Right cardiac atrium (tissue), 5 donors: ENCODE measurements around the gene CDC42EP3. TPM values are rescaled to one million over a fixed set of nuclear protein-coding genes. Genes with fewer than 3 reads are reported as not detected.

Experiments used
- ATAC-seq, 2 donors: fragments of 200-7000 bp; cut with Tn5 transposase; one replicate each; pipeline versions ENCODE4 v1.8.0 to v1.9.1; 2020; ENCODE audit warnings: moderate library complexity in 2 of 2, mild to moderate bottlenecking in 1 of 2
- DNase-seq, 3 donors: peaks; one replicate each; pipeline ENCODE4 v3.0.0-alpha.2; 2020
- H3K27ac ChIP-seq: one replicate; pipeline ENCODE4 v1.5.1; 2013; ENCODE audit warnings: mild to moderate bottlenecking, low read length, control low read depth, moderate library complexity
- H3K27me3 ChIP-seq: one replicate; pipeline ENCODE4 v1.6.1; 2013; ENCODE audit not compliant: control insufficient read depth, insufficient read depth
- H3K4me1 ChIP-seq: one replicate; pipeline ENCODE4 v1.6.1; 2013; ENCODE audit warnings: low read length; ENCODE audit not compliant: control insufficient read depth, insufficient read depth
- H3K4me3 ChIP-seq: one replicate; pipeline ENCODE4 v1.5.1; 2013; ENCODE audit warnings: low read length, control low read depth
- H3K9me3 ChIP-seq: one replicate; pipeline ENCODE4 v1.6.1; 2013; ENCODE audit warnings: low read length; ENCODE audit not compliant: control insufficient read depth
- WGBS: extraction: QIAGEN DNeasy Blood & Tissue Kit; methylation state at CpG from one replicate; pipeline ENCODE4 v1.1.7; 2013; 5-methylcytosine and 5-hydroxymethylcytosine counted together
- intact Hi-C, 4 donors: fragments of 100-400 bp; cut with DNase I; formaldehyde crosslinking; loops; one replicate each; pipeline versions ENCODE4 v1.11.0 to v1.14.0; 2022 to 2023
- polyA plus RNA-seq: library from polyadenylated mRNA; stranded (reverse); fragments of 200-250 nt; gene quantifications from one replicate; pipeline ENCODE4 v1.2.3, GENCODE V29; 2013
- total RNA-seq, 4 donors: library from RNA; stranded (reverse); fragmentation: NEBNext Ultra II Directional; extraction: Animal tissue kit (Norgen Biotek cat#: 25700); gene quantifications; one replicate each; pipeline ENCODE4 v1.2.1, GENCODE V29; 2021
- donor health status: healthy with polysubstance abuse.
- donor health status: DM: no; HTN: yes; CAD: no.
- donor health status: DM: no; HTN: no; CAD: no.
- donor health status: DM: no; HTN: yes; CAD: no; lungs with severe emphysema.
- donor health status: DM: yes; HTN: yes; CAD: no.

The CDC42EP3 gene
- total and polyA plus RNA-seq, 5 donors = 37.3 to 98.4 (median 76.7) TPM

- intact Hi-C loops = loop anchor here in 1 of 4 donors (10.0 kb wide), 1 partner anchor 240 kb away; no protein-coding TSS in a partner anchor
- DNase-seq = no peak
- H3K9me3 ChIP-seq = no peaks in the 10 kb centered on the region
- peak overlapping the region; percentile 37 for H3K4me3 ChIP-seq
- peaks cover 41% of the 10 kb centered on the region for H3K4me1 ChIP-seq
- ATAC-seq = peak; percentile 53 to 76
- peak overlapping the region; percentile 95 for H3K27ac ChIP-seq
- no peaks in the 10 kb centered on the region for H3K27me3 ChIP-seq
- 40% methylated on average over 7 of the region's 7 CpGs for WGBS
Measured at GRCh38 chr2:37654932-37655841, 16.3 kb downstream of the CDC42EP3 start.

DNA sequence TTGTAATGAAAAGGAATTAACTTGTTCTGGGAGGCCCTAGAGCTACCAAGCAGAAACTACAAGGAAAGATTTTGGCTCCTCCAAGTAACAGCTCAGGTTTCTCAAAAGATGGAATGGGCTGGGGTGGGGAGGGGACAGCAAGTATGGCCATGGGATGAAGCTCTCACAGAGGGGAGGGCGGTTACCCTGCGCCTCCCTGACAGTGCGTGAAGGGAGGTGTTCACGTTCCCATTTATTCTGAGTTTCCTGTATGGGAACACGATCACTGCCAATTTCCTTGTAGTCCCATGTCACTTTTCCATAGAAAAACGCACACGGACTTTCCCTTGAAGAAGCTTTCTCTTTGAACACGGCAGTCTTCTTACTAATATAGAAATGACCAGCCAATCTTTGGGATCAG, 17.0 kb downstream of the CDC42EP3 start:
- Histone ChIP-seq H3K27me3 (no peaks in the 10 kb centered on the region), H3K9me3 (no peaks in the 10 kb centered on the region), H3K4me1 (peaks cover 40% of the 10 kb centered on the region), H3K27ac (peak overlapping the region; percentile 94), H3K4me3 (peak overlapping the region; percentile 37)
- intact Hi-C loops = loop anchor here in 1 of 4 donors (10.0 kb wide), 1 partner anchor 240 kb away; no protein-coding TSS in a partner anchor
- peak; percentile 15 to 52 for ATAC-seq
- DNase-seq = no peak
- 21% methylated on average over 8 of the region's 8 CpGs for WGBS

- intact Hi-C loops = loop anchor here in 1 of 4 donors (10.0 kb wide), 1 partner anchor 239 kb away; no protein-coding TSS in a partner anchor
- peak overlapping the region; percentile 94 for H3K27ac ChIP-seq
- peak; percentile 68 to 77 for ATAC-seq
Measured at GRCh38 chr2:37653805-37654378, 17.6 kb downstream of the CDC42EP3 start.

GRCh38 chr2:37653093-37653492, 18.3 kb downstream of the CDC42EP3 start:
- no peak for DNase-seq
- peaks cover 37% of the 10 kb centered on the region for H3K4me1 ChIP-seq
- H3K27ac ChIP-seq = peak overlapping the region; percentile 90
- intact Hi-C loops = loop anchor here in 1 of 4 donors (10.0 kb wide), 1 partner anchor 238 kb away; no protein-coding TSS in a partner anchor
- no peaks in the 10 kb centered on the region for H3K27me3 ChIP-seq
- H3K4me3 ChIP-seq = no peak overlapping the region
- 37% methylated on average over 6 of the region's 6 CpGs for WGBS
- ATAC-seq = no peak
- H3K9me3 ChIP-seq = no peaks in the 10 kb centered on the region

More at GRCh38 chr2:37653805-37654378, 17.6 kb downstream of the CDC42EP3 start:
- Histone ChIP-seq H3K4me1 (peaks cover 40% of the 10 kb centered on the region), H3K9me3 (no peaks in the 10 kb centered on the region), H3K27me3 (no peaks in the 10 kb centered on the region), H3K4me3 (no peak overlapping the region)
- WGBS = 35% methylated on average over 14 of the region's 14 CpGs
- peak; percentile 34 to 76 (median 73) for DNase-seq

- DNase-seq = no peak
- peak overlapping the region; percentile 83 for H3K27ac ChIP-seq
- H3K9me3 ChIP-seq = no peaks in the 10 kb centered on the region
- 60% methylated on average over 5 of the region's 5 CpGs for WGBS
- peaks cover 34% of the 10 kb centered on the region for H3K4me1 ChIP-seq
- H3K27me3 ChIP-seq = no peaks in the 10 kb centered on the region
- H3K4me3 ChIP-seq = no peak overlapping the region
- intact Hi-C loops = loop anchor here in 1 of 4 donors (10.0 kb wide), 1 partner anchor 237 kb away; no protein-coding TSS in a partner anchor
- no peak for ATAC-seq
Measured at GRCh38 chr2:37652199-37652640, 19.2 kb downstream of the CDC42EP3 start.

- H3K27me3 ChIP-seq = no peaks in the 10 kb centered on the region
- no peaks in the 10 kb centered on the region for H3K9me3 ChIP-seq
- H3K4me3 ChIP-seq = no peak overlapping the region
- WGBS = 80% methylated on average over 3 of the region's 3 CpGs
- intact Hi-C loops = loop anchor here in 1 of 4 donors (10.0 kb wide), 1 partner anchor 236 kb away; no protein-coding TSS in a partner anchor
- peak overlapping the region; percentile 73 for H3K27ac ChIP-seq
- DNase-seq (no peak), ATAC-seq (no peak)
- peaks cover 35% of the 10 kb centered on the region for H3K4me1 ChIP-seq
Measured at GRCh38 chr2:37650548-37651093, 20.8 kb downstream of the CDC42EP3 start.

GRCh38 chr2:37649518-37649917, 21.9 kb downstream of the CDC42EP3 start:
- no peak for ATAC-seq
- intact Hi-C loops = no loop called here
- WGBS = 72% methylated on average over 3 of the region's 3 CpGs

GRCh38 chr2:37648331-37649011, 23.0 kb downstream of the CDC42EP3 start:
- H3K4me3 ChIP-seq = no peak overlapping the region
- intact Hi-C loops = no loop called here
- WGBS = 25% methylated on average over 9 of the region's 9 CpGs
- peaks cover 26% of the 10 kb centered on the region for H3K4me1 ChIP-seq
- DNase-seq (peak; percentile 64 to 85 (median 78)), ATAC-seq (peak; percentile 73 to 87)
- peak overlapping the region; percentile 49 for H3K27ac ChIP-seq
- H3K27me3 ChIP-seq = no peaks in the 10 kb centered on the region
- no peaks in the 10 kb centered on the region for H3K9me3 ChIP-seq

More at GRCh38 chr2:37649518-37649917, 21.9 kb downstream of the CDC42EP3 start:
- DNase-seq = no peak
- no peaks in the 10 kb centered on the region for H3K9me3 ChIP-seq
- H3K27ac ChIP-seq = peak overlapping the region; percentile 25
- no peaks in the 10 kb centered on the region for H3K27me3 ChIP-seq
- no peak overlapping the region for H3K4me3 ChIP-seq
- peaks cover 31% of the 10 kb centered on the region for H3K4me1 ChIP-seq

- H3K4me1 ChIP-seq = peaks cover 24% of the 10 kb centered on the region
- peak overlapping the region; percentile 49 for H3K27ac ChIP-seq
- no peak for DNase-seq
- no peaks in the 10 kb centered on the region for H3K27me3 ChIP-seq
- no peak overlapping the region for H3K4me3 ChIP-seq
- ATAC-seq = no peak
- H3K9me3 ChIP-seq = no peaks in the 10 kb centered on the region
- intact Hi-C loops = no loop called here
- WGBS = 60% methylated on average over 2 of the region's 2 CpGs
Measured at GRCh38 chr2:37647971-37648330, 23.5 kb downstream of the CDC42EP3 start.

DNA sequence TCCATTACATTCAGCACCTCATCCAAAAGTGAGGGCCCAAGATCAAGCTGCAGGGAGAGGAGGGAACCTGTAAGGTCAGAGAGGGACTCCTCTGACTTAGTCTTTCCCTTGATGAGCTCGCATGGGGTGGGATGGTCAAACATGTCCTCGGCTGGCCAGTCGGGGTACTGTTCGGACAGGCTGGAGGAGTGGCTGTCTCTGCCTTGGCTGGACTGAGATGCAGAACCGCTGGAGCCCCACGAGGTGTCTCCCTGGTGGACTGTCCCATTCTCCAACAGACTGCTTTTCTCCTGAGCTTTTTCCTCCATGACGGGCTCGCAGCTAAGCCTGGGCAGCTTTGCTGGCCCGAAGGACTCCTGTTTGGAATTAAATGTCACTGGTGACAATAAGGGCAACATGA, 25.6 kb downstream of the CDC42EP3 start:
- DNase-seq (no peak), ATAC-seq (peak in 1 of 2 donors; percentile 5)
- Histone ChIP-seq H3K27me3 (no peaks in the 10 kb centered on the region), H3K27ac (peak overlapping the region; percentile 28), H3K4me3 (no peak overlapping the region), H3K9me3 (no peaks in the 10 kb centered on the region), H3K4me1 (peaks cover 19% of the 10 kb centered on the region)
- intact Hi-C loops = no loop called here
- 86% methylated on average over 9 of the region's 9 CpGs for WGBS
